ENCODE measurements around the gene NUDT19. TPM values are rescaled to one million over a fixed set of nuclear protein-coding genes. Genes with fewer than 3 reads are reported as not detected.

Gene NUDT19
- total and polyA plus RNA-seq, 10 of the 15 experiments (the other 5 are each of a cell fraction or from before 2014, with no cell fraction given): 8.5 to 31.0 (median 17.0) TPM

- 1% methylated on average over 58 of the region's 75 CpGs for whole genome bisulfite sequencing (ENCODE audit: insufficient coverage, insufficient replicate concordance, low lambda C conversion rate, missing lambda C conversion rate)
- RAD21 ChIA-PET (ENCODE audit: unreplicated experiment): interaction anchor here (0.7 kb wide), 1 partner anchor 16 kb away, joined by 3 read pairs; the partner anchor contains the start of gene NUDT19
- H2AFZ ChIP-seq (ENCODE audit: control insufficient read depth, low read depth, low read length): peak within 1 kb of the TSS; percentile 94
- SMC1A ChIA-PET (ENCODE audit: uncharacterized antibody, unreplicated experiment): interaction anchor here (1.4 kb wide), 1 partner anchor 16 kb away, joined by 4 read pairs; no protein-coding TSS in a partner anchor
- in situ Hi-C loops (cut with MboI): no loop called here
- peaks cover 2 to 7% of the 10 kb centered on the region in 2 experiments; a peak in 3 of 4 replicates for H3K27me3 ChIP-seq (replicated peaks in 1 of 2; ENCODE audit: control insufficient read depth in 2 of 2, insufficient read depth in 2 of 2, low read length in 1 of 2)
- peaks cover 20% of the 10 kb centered on the region for H3K4me1 ChIP-seq (ENCODE audit: control insufficient read depth, insufficient read depth, low read length)
- CTCF ChIA-PET: interaction anchor here (1.0 kb wide), 1 partner anchor 15 kb away, joined by 3 read pairs; no protein-coding TSS in a partner anchor
- peak within 1 kb of the TSS; percentile 53 for H3K27ac ChIP-seq (ENCODE audit: control insufficient read depth, insufficient read depth)
- H3K36me3 ChIP-seq (ENCODE audit: control insufficient read depth in 2 of 2, insufficient read depth in 2 of 2, low read length in 1 of 2): no peaks in the 10 kb centered on the region; a peak in 1 of 4 replicates
- H3K9me3 ChIP-seq (replicated peaks; ENCODE audit: control insufficient read depth, insufficient read depth, low read length): no peaks in the 10 kb centered on the region; the same call in 2 of the 3 replicates
- peak within 1 kb of the TSS; percentile 77 for H3K9ac ChIP-seq (ENCODE audit: control insufficient read depth, insufficient read depth, low read length)
- POLR2A ChIA-PET: interaction anchor here (0.5 to 1.1 kb wide), 3 partner anchors 15 to 604 kb away, joined by 3 to 4 read pairs (median 3); partner anchors contain the start of gene NUDT19
- intact Hi-C loops (cut with micrococcal nuclease; ENCODE audit: unreplicated experiment): no loop called here
- no TSS peak for BruUV-seq (replicated peaks)
- FAIRE-seq: peak; percentile 99
- ATAC-seq: peak; percentile 98
- peaks cover 33% of the 10 kb centered on the region for H3K79me2 ChIP-seq (ENCODE audit: control insufficient read depth, insufficient read depth, low read length)
- peak; percentile 88 for DNase-seq (ENCODE audit: low read depth, low spot score)
- H3K4me3 ChIP-seq: peak within 1 kb of the TSS; percentile 83
- peak within 1 kb of the TSS; percentile 94 for H3K4me2 ChIP-seq (ENCODE audit: control insufficient read depth, insufficient read depth)
- H4K20me1 ChIP-seq (ENCODE audit: control insufficient read depth, insufficient read depth): 0 out of 2 replicates have a peak, but pooled peaks cover 2% of the 10 kb centered on the region
- TF ChIP-seq BCLAF1 (IDR thresholded peaks at IDR 0.05): no peak
- peak; percentile 35 for TF ChIP-seq E4F1 (IDR thresholded peaks at IDR 0.05; ENCODE audit: borderline replicate concordance, partially characterized antibody)
- TF ChIP-seq NRF1 (conservative IDR thresholded peaks at IDR 0.05; ENCODE audit: low read depth, low read length): 0 out of 2 replicates have a peak, but pooled peaks have one; percentile 25
- TF ChIP-seq, protein P1, sequence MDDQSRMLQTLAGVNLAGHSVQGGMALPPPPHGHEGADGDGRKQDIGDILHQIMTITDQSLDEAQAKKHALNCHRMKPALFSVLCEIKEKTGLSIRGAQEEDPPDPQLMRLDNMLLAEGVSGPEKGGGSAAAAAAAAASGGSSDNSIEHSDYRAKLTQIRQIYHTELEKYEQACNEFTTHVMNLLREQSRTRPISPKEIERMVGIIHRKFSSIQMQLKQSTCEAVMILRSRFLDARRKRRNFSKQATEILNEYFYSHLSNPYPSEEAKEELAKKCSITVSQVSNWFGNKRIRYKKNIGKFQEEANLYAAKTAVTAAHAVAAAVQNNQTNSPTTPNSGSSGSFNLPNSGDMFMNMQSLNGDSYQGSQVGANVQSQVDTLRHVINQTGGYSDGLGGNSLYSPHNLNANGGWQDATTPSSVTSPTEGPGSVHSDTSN (IDR thresholded peaks at IDR 0.05; ENCODE audit: insufficient replicate concordance, low read depth, low read length): peak; percentile 99
- TF ChIP-seq IRF3 (IDR thresholded peaks at IDR 0.05): peak; percentile 92
- TF ChIP-seq RAD51 (IDR thresholded peaks at IDR 0.05): peak; percentile 76
- TF ChIP-seq NFIC (IDR thresholded peaks at IDR 0.05; ENCODE audit: low read depth, low read length): no peak
- peak; percentile 73 for TF ChIP-seq MXI1 (IDR thresholded peaks at IDR 0.05; ENCODE audit: low read depth, low read length)
- no peak for TF ChIP-seq ESRRA (IDR thresholded peaks at IDR 0.05; ENCODE audit: low read length)
- peak; percentile 99 for TF ChIP-seq SP1 (IDR thresholded peaks at IDR 0.05; ENCODE audit: low read depth, low read length)
- 0 out of 2 replicates have a peak, but pooled peaks have one; percentile 2 for TF ChIP-seq RUNX3 (IDR thresholded peaks at IDR 0.05; ENCODE audit: low read length)
- no peak for TF ChIP-seq BCL11A (IDR thresholded peaks at IDR 0.05; ENCODE audit: low read depth, low read length)
- TF ChIP-seq CREM (IDR thresholded peaks at IDR 0.05; ENCODE audit: low read depth): peak; percentile 57; the same call in 1 of the 2 replicates
- TF ChIP-seq POLR2AphosphoS5 (IDR thresholded peaks at IDR 0.05; ENCODE audit: low read length): peak; percentile 66; the same call in 1 of the 2 replicates
- 0 out of 2 replicates have a peak, but pooled peaks have one; percentile 35 for TF ChIP-seq SIN3A (IDR thresholded peaks at IDR 0.05; ENCODE audit: low read depth, low read length)
Observed at GRCh38 chr19:32674931-32675719, 16.5 kb upstream of the NUDT19 start, which contains the start of gene ANKRD27. Gene ANKRD27 (minus strand): TSS chr19:32675180. CDS start chr19:32659015, 16,165 bp downstream.
